Measurements from ENCODE around the gene GPS2.

The GPS2 gene

GRCh38 chr17:7289256-7290032, 25.7 kb downstream of the GPS2 start:
- peaks cover 3 to 6% of the 10 kb centered on the region in 2 donors for H3K4me1 Mint-ChIP-seq (ENCODE audit: low read depth in 2 of 2)
- ATAC-seq (replicated peaks) (no peak), DNase-seq (no peak)
- no peak overlapping the region for H3K27ac Mint-ChIP-seq
- peaks cover 8% of the 10 kb centered on the region for H3K36me3 Mint-ChIP-seq (ENCODE audit: insufficient read depth)
- no peaks in the 10 kb centered on the region for H3K9me3 Mint-ChIP-seq
- H3K4me3 Mint-ChIP-seq, result no peak overlapping the region
- peaks cover 44 to 47% of the 10 kb centered on the region in 2 donors for H3K27me3 Mint-ChIP-seq

DNA sequence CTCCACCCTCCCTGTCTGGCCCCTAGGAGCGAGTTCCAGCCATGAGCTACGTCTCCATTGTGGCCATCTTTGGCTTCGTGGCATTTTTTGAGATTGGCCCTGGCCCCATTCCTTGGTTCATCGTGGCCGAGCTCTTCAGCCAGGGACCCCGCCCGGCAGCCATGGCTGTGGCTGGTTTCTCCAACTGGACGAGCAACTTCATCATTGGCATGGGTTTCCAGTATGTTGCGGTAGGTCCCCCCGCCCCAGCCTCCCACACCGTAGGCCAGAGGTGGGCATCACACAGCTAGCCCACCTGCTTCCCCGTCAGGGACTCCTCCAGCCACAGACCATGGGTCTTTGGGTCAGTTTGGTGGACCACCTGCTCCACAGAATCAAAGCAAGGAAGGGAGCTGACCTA, 29.5 kb downstream of the GPS2 start:
- Mint-ChIP-seq H3K27ac (no peak overlapping the region), H3K9me3 (no peaks in the 10 kb centered on the region), H3K4me3 (no peak overlapping the region), H3K4me1 (ENCODE audit: low read depth in 2 of 2) (peaks cover 9 to 14% of the 10 kb centered on the region in 2 donors), H3K36me3 (ENCODE audit: insufficient read depth) (peaks cover 6% of the 10 kb centered on the region), H3K27me3 (peaks cover 52 to 84% of the 10 kb centered on the region in 2 donors)
- DNase-seq (no peak), ATAC-seq (replicated peaks) (no peak)

DNA sequence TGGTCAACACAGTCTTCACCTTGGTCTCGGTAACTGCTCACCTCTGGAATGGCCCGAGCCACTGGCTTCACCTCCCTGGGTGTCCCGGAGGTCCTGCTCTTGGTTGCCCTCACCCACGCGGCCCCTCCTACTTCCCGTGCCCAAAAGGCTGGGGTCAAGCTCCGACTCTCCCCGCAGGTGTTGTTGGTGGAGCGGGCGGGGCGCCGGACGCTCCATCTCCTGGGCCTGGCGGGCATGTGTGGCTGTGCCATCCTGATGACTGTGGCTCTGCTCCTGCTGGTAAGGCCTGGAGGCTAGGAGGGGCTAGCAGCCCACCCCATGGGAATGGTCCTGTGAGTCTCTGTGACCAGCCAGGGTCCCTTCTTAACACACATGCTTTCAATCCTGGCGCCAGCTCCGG, 30.2 kb downstream of the GPS2 start:
- H3K27ac Mint-ChIP-seq, result no peak overlapping the region
- peaks cover 52 to 84% of the 10 kb centered on the region in 2 donors for H3K27me3 Mint-ChIP-seq
- no peak for DNase-seq

DNA sequence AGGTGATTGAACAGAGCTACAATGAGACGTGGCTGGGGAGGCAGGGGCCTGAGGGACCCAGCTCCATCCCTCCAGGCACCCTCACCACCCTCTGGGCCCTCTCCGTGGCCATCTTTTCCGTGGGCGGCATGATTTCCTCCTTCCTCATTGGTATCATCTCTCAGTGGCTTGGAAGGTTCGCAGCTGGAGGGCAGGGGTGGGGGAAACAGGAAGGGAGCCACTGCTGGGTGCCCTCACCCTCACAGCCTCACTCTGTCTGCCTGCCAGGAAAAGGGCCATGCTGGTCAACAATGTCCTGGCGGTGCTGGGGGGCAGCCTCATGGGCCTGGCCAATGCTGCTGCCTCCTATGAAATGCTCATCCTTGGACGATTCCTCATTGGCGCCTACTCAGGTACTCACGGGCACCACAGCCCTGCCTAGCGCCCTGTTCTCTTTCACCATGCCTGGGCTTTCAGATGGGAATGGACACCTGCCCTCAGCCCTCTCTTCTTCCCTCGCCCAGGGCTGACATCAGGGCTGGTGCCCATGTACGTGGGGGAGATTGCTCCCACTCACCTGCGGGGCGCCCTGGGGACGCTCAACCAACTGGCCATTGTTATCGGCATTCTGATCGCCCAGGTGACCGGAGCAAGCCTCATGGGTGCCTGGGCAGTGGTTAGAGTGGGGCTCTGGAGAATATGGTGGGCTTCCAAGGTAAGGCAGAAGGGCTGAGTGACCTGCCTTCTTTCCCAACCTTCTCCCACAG, 31.5 kb downstream of the GPS2 start:
- Mint-ChIP-seq H3K36me3 (ENCODE audit: insufficient read depth) (peaks cover 6% of the 10 kb centered on the region), H3K4me3 (peak overlapping the region in 1 of 2 donors; percentile 38), H3K27me3 (peaks cover 52 to 89% of the 10 kb centered on the region in 2 donors), H3K27ac (no peak overlapping the region), H3K4me1 (ENCODE audit: low read depth in 2 of 2) (peaks cover 16 to 22% of the 10 kb centered on the region in 2 donors), H3K9me3 (no peaks in the 10 kb centered on the region)
- ATAC-seq (replicated peaks), result no peak
- DNase-seq, result no peak

More for the DNA sequence above, 30.2 kb downstream of the GPS2 start:
- ATAC-seq (replicated peaks), result no peak
- Mint-ChIP-seq H3K4me1 (ENCODE audit: low read depth in 2 of 2) (peaks cover 16 to 20% of the 10 kb centered on the region in 2 donors), H3K36me3 (ENCODE audit: insufficient read depth) (peaks cover 6% of the 10 kb centered on the region), H3K9me3 (no peaks in the 10 kb centered on the region), H3K4me3 (no peak overlapping the region)

- Mint-ChIP-seq H3K27ac (no peak overlapping the region), H3K36me3 (ENCODE audit: insufficient read depth) (peaks cover 6% of the 10 kb centered on the region), H3K9me3 (no peaks in the 10 kb centered on the region), H3K4me3 (peak overlapping the region; percentile 80), H3K4me1 (ENCODE audit: low read depth in 2 of 2) (peaks cover 16 to 22% of the 10 kb centered on the region in 2 donors), H3K27me3 (peaks cover 45 to 85% of the 10 kb centered on the region in 2 donors)
- ATAC-seq (replicated peaks) (no peak), DNase-seq (no peak)
Measured at GRCh38 chr17:7282752-7283321, 32.3 kb downstream of the GPS2 start.

- peaks cover 16 to 22% of the 10 kb centered on the region in 2 donors for H3K4me1 Mint-ChIP-seq (ENCODE audit: low read depth in 2 of 2)
- DNase-seq (no peak), ATAC-seq (replicated peaks) (no peak)
- H3K27ac Mint-ChIP-seq, result no peak overlapping the region
- peak overlapping the region; percentile 80 for H3K4me3 Mint-ChIP-seq
- H3K36me3 Mint-ChIP-seq (ENCODE audit: insufficient read depth), result peaks cover 6% of the 10 kb centered on the region
- peaks cover 39 to 78% of the 10 kb centered on the region in 2 donors for H3K27me3 Mint-ChIP-seq
- H3K9me3 Mint-ChIP-seq, result no peaks in the 10 kb centered on the region
Measured at GRCh38 chr17:7281953-7282751, 33.0 kb downstream of the GPS2 start.

GRCh38 chr17:7281074-7281952, 33.8 kb downstream of the GPS2 start, which contains the start of gene SLC2A4:
TSS of gene SLC2A4 (plus strand) at chr17:7281718. CDS start at chr17:7281935, 217 bp downstream.
- Mint-ChIP-seq H3K36me3 (ENCODE audit: insufficient read depth) (peaks cover 6% of the 10 kb centered on the region), H3K9me3 (no peaks in the 10 kb centered on the region), H3K27ac (no peak within 1 kb of the TSS), H3K4me3 (peak within 1 kb of the TSS; percentile 80), H3K27me3 (peaks cover 32 to 70% of the 10 kb centered on the region in 2 donors), H3K4me1 (ENCODE audit: low read depth in 2 of 2) (peaks cover 16 to 22% of the 10 kb centered on the region in 2 donors)
- ATAC-seq (replicated peaks) (peak; percentile 66), DNase-seq (peak; percentile 48 to 55 (median 53))

DNA sequence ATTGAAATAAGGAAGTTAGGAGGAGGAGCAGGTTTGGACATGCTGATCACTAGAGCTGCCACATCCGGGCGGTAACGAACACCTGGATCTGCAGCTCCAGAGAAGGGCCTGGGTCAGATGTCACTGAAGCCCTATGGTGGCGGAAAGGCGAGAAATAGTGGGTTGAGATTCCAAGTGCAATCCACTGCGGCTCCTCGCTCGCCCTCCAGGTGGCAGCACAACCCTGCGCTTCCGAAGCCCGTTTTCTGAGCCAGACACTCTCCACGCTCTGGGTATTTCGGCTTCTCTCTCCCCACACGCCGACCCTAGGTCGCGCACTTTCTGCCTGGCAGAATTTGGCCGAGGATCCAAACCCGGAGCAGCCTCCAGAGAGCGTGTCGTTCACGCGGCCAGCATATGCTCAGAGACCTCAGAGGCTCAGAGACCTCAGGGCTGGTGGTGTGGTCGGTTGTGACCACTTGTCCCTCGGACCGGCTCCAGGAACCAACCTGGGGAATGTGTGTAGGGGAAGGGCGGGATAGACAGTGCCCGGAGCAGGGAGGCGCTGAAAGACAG, 34.6 kb downstream of the GPS2 start:
- Mint-ChIP-seq H3K27me3 (peaks cover 26 to 62% of the 10 kb centered on the region in 2 donors), H3K36me3 (ENCODE audit: insufficient read depth) (peaks cover 6% of the 10 kb centered on the region), H3K27ac (no peak overlapping the region), H3K9me3 (no peaks in the 10 kb centered on the region), H3K4me3 (peak overlapping the region; percentile 80), H3K4me1 (ENCODE audit: low read depth in 2 of 2) (peaks cover 16 to 22% of the 10 kb centered on the region in 2 donors)
- peak; percentile 44 to 89 (median 60) for DNase-seq
- ATAC-seq (replicated peaks), result peak; percentile 86

DNA sequence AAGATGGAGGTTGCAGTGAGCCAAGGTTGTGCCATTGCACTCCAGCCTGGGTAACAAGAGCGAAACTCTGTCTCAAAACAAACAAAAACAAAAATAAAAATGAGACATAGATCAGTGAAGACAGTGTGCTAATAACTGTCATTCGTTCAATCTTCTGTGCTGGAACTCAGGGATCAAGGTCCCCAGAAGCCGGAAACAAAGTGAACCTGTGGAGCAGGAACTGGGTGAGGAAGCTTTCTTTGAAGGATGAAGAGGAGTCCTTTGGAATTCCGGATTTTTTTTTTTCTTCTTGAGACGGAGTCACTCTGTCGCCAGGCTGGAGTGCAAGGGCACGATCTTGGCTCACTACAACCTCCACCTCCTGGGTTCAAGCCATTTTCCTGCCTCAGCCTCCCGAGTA, 35.7 kb downstream of the GPS2 start:
- no peak overlapping the region for H3K27ac Mint-ChIP-seq
- DNase-seq (no peak), ATAC-seq (replicated peaks) (no peak)
- peaks cover 3% of the 10 kb centered on the region for H3K36me3 Mint-ChIP-seq (ENCODE audit: insufficient read depth)
- H3K9me3 Mint-ChIP-seq, result no peaks in the 10 kb centered on the region
- peaks cover 21 to 51% of the 10 kb centered on the region in 2 donors for H3K27me3 Mint-ChIP-seq
- H3K4me3 Mint-ChIP-seq, result no peak overlapping the region
- H3K4me1 Mint-ChIP-seq (ENCODE audit: low read depth in 2 of 2), result peaks cover 16 to 22% of the 10 kb centered on the region in 2 donors

GRCh38 chr17:7266784-7267183, 48.4 kb downstream of the GPS2 start:
- H3K9me3 Mint-ChIP-seq, result no peaks in the 10 kb centered on the region
- H3K36me3 Mint-ChIP-seq (ENCODE audit: insufficient read depth), result peaks cover 9% of the 10 kb centered on the region
- DNase-seq (no peak), ATAC-seq (replicated peaks) (no peak)
- H3K4me3 Mint-ChIP-seq, result no peak overlapping the region
- peaks cover 15 to 16% of the 10 kb centered on the region in 2 donors for H3K4me1 Mint-ChIP-seq (ENCODE audit: low read depth in 2 of 2)
- no peak overlapping the region for H3K27ac Mint-ChIP-seq
- peaks cover 24 to 39% of the 10 kb centered on the region in 2 donors for H3K27me3 Mint-ChIP-seq

DNA sequence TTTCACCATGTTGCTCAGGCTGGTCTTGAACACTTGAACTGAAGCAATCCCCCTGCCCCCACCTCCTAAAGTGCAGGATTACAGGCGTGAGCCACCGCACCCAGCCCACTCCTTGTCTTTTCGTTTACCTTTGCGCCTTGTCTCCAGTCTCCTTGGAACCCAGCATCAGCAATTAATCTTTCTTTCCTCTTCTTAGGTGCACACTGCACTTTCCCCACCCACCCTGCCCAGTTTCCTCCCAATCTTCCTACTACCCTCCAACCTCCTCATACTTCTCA, 51.4 kb downstream of the GPS2 start:
- ATAC-seq (replicated peaks) (no peak), DNase-seq (no peak)
- peak overlapping the region; percentile 75 to 80 for H3K4me3 Mint-ChIP-seq
- peak overlapping the region in 1 of 2 donors; percentile 26 for H3K27ac Mint-ChIP-seq
- peaks cover 24 to 40% of the 10 kb centered on the region in 2 donors for H3K27me3 Mint-ChIP-seq
- H3K4me1 Mint-ChIP-seq (ENCODE audit: low read depth in 2 of 2), result peaks cover 17 to 19% of the 10 kb centered on the region in 2 donors
- peaks cover 16% of the 10 kb centered on the region for H3K36me3 Mint-ChIP-seq (ENCODE audit: insufficient read depth)
- H3K9me3 Mint-ChIP-seq, result no peaks in the 10 kb centered on the region
